Neutrophil (primary cell): ENCODE results near the gene TMEM269.

Experiments
- H3K27ac ChIP-seq: fragments of 200-600 bp; sonication (generic); 2 replicates; pipeline ENCODE4 v1.5.1; 2016; ENCODE audit warnings: mild to moderate bottlenecking, moderate library complexity
- H3K27me3 ChIP-seq: fragments of 200-600 bp; sonication (generic); 2 replicates; pipeline ENCODE4 v1.6.0; 2016; ENCODE audit warnings: mild to moderate bottlenecking
- H3K36me3 ChIP-seq: fragments of 200-600 bp; sonication (generic); 2 replicates; pipeline ENCODE4 v1.5.1; 2017
- H3K4me1 ChIP-seq, 2 experiments: fragments of 200-600 bp in 1 of 2; sonication (generic) in 1 of 2; 1 replicate in 1 of 2; 2 replicates in 1 of 2; pipeline versions ENCODE4 v1.5.1 to v1.6.1; 2013 to 2016; ENCODE audit warnings: low read depth in 1 of 2, low read length in 1 of 2, mild to moderate bottlenecking in 1 of 2, moderate library complexity in 1 of 2; ENCODE audit not compliant: control insufficient read depth in 1 of 2, insufficient read depth in 1 of 2
- H3K4me3 ChIP-seq, 2 experiments: fragments of 200-600 bp in 1 of 2; sonication (generic) in 1 of 2; 1 replicate in 1 of 2; 2 replicates in 1 of 2; pipeline ENCODE4 v1.5.1; 2013 to 2016; ENCODE audit warnings: low read depth in 1 of 2, low read length in 1 of 2, mild to moderate bottlenecking in 1 of 2, moderate library complexity in 1 of 2
- H3K9me3 ChIP-seq: fragments of 200-600 bp; sonication (generic); 2 replicates; pipeline ENCODE4 v1.5.1; 2016
- TF ChIP-seq, protein P1 (sequence below): fragments of 200-600 bp; sonication (generic); IDR thresholded peaks from 2 replicates; pipeline ENCODE4 v1.5.1; 2016; ENCODE audit warnings: antibody characterized with exemption

TMEM269 gene

DNA sequence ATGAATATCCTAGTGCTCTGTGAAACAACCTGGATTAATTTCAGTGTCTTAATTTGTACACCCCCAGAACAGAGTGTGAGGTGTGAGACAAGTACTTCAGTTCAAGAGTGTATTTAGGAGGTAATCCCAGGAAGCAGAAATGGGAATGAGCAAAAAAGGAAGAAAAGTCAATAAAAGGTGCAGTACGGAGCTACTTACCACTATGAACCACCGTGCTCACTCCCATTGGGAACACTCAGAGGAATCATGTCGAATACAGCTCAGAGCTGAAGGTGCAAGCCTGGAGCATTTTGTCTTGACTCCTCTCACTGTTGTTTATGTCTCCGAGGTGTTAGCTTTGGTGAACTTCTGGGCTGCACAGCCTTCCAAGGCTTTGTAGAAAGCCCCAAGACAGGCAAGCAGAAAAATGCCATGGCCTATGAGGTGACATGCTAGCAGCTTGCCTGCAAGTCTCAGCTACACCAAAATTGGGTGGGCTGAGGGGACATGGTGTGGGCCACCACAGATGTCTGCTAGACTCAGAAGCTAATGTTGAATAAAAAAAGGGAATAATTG, 39.8 kb downstream of the TMEM269 start:
- TF ChIP-seq, protein P1, sequence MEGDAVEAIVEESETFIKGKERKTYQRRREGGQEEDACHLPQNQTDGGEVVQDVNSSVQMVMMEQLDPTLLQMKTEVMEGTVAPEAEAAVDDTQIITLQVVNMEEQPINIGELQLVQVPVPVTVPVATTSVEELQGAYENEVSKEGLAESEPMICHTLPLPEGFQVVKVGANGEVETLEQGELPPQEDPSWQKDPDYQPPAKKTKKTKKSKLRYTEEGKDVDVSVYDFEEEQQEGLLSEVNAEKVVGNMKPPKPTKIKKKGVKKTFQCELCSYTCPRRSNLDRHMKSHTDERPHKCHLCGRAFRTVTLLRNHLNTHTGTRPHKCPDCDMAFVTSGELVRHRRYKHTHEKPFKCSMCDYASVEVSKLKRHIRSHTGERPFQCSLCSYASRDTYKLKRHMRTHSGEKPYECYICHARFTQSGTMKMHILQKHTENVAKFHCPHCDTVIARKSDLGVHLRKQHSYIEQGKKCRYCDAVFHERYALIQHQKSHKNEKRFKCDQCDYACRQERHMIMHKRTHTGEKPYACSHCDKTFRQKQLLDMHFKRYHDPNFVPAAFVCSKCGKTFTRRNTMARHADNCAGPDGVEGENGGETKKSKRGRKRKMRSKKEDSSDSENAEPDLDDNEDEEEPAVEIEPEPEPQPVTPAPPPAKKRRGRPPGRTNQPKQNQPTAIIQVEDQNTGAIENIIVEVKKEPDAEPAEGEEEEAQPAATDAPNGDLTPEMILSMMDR = no peak

DNA sequence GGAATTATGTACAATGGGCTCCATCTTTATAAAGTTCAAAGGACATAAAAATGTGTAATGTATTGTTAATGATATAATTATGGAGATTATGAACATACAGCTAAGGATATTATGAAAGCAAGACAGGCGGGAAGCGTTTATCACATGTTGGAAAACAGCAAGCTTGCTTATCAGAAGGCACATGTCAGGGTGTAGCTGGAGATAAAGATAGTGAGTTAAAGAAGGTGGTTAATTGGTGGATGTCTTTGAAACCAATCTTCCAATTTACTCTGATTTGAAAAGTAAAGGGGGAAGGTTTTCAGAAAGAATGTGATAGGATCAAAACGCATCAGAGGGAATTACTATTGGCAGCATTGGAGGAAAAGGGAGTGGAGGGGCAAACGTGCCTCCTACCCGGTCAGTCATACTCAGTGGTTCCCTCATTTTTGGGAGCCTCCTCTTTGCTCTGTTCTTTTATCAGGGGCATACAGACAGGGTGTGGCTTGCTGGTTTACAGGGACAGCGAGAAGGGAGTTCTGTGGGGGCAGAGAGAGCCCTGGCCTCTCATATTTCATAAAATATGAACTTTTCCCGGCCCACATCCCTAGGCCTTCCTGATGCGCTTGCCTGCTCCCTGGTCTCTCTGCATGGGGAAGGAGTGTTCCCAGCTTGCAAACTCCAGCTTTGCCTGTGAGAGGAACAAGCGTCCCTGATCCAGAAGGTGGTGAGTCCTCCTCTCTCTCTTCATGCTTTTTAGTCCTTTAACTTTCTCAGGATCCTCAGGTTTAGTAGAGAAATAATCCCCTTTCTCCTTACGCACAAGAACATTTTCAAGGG, 40.5 kb downstream of the TMEM269 start:
- no peaks in the 10 kb centered on the region for H3K9me3 ChIP-seq
- TF ChIP-seq, protein P1 = no peak
- H3K27ac ChIP-seq = no peak overlapping the region
- no peaks in the 10 kb centered on the region for H3K4me1 ChIP-seq
- no peaks in the 10 kb centered on the region for H3K27me3 ChIP-seq
- H3K36me3 ChIP-seq = peaks cover 23% of the 10 kb centered on the region
- H3K4me3 ChIP-seq = no peak overlapping the region

More for the DNA sequence above, 39.8 kb downstream of the TMEM269 start:
- Histone ChIP-seq H3K27me3 (no peaks in the 10 kb centered on the region), H3K4me1 (no peaks in the 10 kb centered on the region), H3K9me3 (no peaks in the 10 kb centered on the region), H3K4me3 (no peak overlapping the region), H3K27ac (no peak overlapping the region), H3K36me3 (peaks cover 17% of the 10 kb centered on the region)

DNA sequence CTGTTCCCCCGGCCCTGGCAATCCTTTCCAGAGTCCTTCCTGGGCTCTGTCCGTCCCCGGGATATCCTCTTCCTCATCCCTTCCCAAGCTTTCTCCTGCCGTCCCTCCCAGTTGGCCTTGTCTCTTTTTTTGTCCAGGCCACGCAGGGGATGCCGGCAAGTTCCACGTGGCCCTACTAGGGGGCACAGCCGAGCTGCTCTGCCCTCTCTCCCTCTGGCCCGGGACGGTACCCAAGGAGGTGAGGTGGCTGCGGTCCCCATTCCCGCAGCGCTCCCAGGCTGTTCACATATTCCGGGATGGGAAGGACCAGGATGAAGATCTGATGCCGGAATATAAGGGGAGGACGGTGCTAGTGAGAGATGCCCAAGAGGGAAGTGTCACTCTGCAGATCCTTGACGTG, 45.8 kb downstream of the TMEM269 start:
- TF ChIP-seq, protein P1 = no peak
- Histone ChIP-seq H3K27ac (no peak overlapping the region), H3K4me1 (no peaks in the 10 kb centered on the region), H3K4me3 (no peak overlapping the region), H3K27me3 (no peaks in the 10 kb centered on the region), H3K36me3 (peaks cover 39% of the 10 kb centered on the region), H3K9me3 (no peaks in the 10 kb centered on the region)

DNA sequence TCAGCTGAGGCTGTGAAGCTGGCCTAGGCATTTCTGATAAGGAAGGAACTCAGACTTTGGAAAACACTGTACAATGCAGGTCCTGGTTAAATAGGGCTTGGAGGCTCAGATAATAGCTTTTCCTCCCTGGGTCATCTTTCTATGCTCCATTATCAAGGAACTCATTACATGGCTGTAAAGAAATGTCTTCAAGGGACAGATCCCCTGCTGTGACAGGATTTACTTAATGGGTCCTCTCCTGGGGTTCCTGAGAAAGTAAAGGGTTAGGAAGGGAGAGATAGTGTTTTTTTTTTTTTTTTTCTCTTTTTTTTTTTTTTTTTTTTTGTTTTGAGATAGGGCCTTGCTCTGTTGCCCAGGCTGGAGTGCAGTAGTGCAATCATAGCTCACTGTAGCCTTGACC, 46.5 kb downstream of the TMEM269 start:
- H3K4me1 ChIP-seq = no peaks in the 10 kb centered on the region
- H3K4me3 ChIP-seq = no peak overlapping the region
- TF ChIP-seq, protein P1 = no peak
- no peaks in the 10 kb centered on the region for H3K27me3 ChIP-seq
- peaks cover 41% of the 10 kb centered on the region for H3K36me3 ChIP-seq
- no peak overlapping the region for H3K27ac ChIP-seq
- H3K9me3 ChIP-seq = no peaks in the 10 kb centered on the region

DNA sequence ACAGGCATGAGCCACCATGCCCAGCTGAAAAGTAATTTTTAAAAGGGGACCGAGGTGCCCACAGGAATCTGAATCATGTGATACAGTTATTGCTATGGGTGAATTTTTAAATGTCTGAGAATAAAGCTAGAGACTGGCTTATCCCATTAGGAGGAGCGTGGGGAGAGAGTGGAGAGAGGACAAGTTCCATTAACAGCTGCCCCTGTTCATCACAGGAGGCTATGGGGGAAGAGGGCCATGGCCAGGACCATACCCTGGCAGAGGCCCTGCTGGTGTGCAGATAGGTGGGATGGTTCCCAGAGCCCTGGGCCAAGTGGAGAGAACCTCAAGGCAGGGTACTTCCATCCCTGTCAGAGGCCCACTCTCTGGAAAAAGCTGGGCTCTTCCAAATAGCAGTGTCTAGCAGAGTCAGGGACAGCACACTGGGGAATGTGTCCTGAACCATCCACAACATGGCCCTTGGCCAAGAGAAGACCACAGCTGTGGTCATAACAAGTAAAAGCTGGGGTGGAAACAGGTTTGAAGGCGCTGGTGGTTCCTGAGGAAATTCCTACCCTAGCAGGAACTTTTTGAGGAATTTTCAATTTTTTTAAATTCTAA, 48.0 kb downstream of the TMEM269 start:
- Histone ChIP-seq H3K4me1 (no peaks in the 10 kb centered on the region), H3K36me3 (peaks cover 44% of the 10 kb centered on the region), H3K27me3 (no peaks in the 10 kb centered on the region), H3K9me3 (no peaks in the 10 kb centered on the region), H3K27ac (no peak overlapping the region), H3K4me3 (no peak overlapping the region)
- TF ChIP-seq, protein P1 = no peak
